A549 (cell line): ENCODE results near the gene ACAD9. TPM values are rescaled to one million over a fixed set of nuclear protein-coding genes. Genes with fewer than 3 reads are reported as not detected.

ENCODE experiments used
- ATAC-seq, 2 experiments: fragments of 200-7000 bp in 1 of 2; fragments of >200 bp in 1 of 2; cut with Nextera tagmentation in 1 of 2; cut with Tn5 transposase in 1 of 2; 3 replicates each; pipeline versions ENCODE4 v1.8.0 to v1.9.1; 2018 to 2020; ENCODE audit warnings: mild to moderate bottlenecking in 1 of 2, moderate library complexity in 1 of 2
- CTCF ChIA-PET: fragments of 300-600 bp; sonication (Branson Sonifier 250); formaldehyde crosslinking; extraction: SDS; loops from one replicate; lab custom pipeline; 2021; ENCODE audit warnings: antibody characterized with exemption, inconsistent platforms; lab: Yijun Ruan, JAX
- POLR2A ChIA-PET: fragments of 350-600 bp; formaldehyde crosslinking; extraction: SDS; loops from one replicate; lab custom pipeline; 2021; ENCODE audit warnings: antibody characterized with exemption, inconsistent platforms; lab: Yijun Ruan, JAX
- DNase-seq, 2 experiments: peaks; one replicate each; pipeline versions ENCODE4 v3.0.0 to v3.0.0-alpha.2; 2011 to 2016; ENCODE audit warnings: low read depth in 1 of 2, low spot score in 1 of 2
- FAIRE-seq: peaks from 2 replicates; lab custom pipeline; 2011; peaks lifted over from hg19 to GRCh38; lab: Jason Lieb, UNC
- H3K27ac ChIP-seq, 2 experiments: fragments of >200 bp; sonication (Bioruptor Twin); formaldehyde crosslinking; 3 replicates each; pipeline ENCODE4 v1.5.1; 2016 to 2017
- H3K4me1 ChIP-seq: fragments of >200 bp; sonication (Bioruptor Twin); formaldehyde crosslinking; 3 replicates; pipeline ENCODE4 v1.6.1; 2016
- H3K4me2 ChIP-seq: fragments of >200 bp; sonication (Bioruptor Twin); formaldehyde crosslinking; 3 replicates; pipeline ENCODE4 v1.6.1; 2016
- H3K4me3 ChIP-seq: fragments of >200 bp; sonication (Bioruptor Twin); formaldehyde crosslinking; 3 replicates; pipeline ENCODE4 v1.5.1; 2016
- H3K9me3 ChIP-seq: fragments of >200 bp; sonication (Bioruptor Twin); formaldehyde crosslinking; 3 replicates; pipeline ENCODE4 v1.6.1; 2016
- CHD2 ChIP-seq: fragments of 150-350 bp; IDR thresholded peaks from 2 replicates; pipeline ENCODE4 v1.6.1; 2014; ENCODE audit warnings: low read length; ENCODE audit not compliant: partially characterized antibody
- CHD4 ChIP-seq: fragments of 200-600 bp; sonication (generic); IDR thresholded peaks from 2 replicates; pipeline ENCODE4 v1.6.1; 2016; ENCODE audit warnings: antibody characterized with exemption, mild to moderate bottlenecking, borderline replicate concordance
- CTCF ChIP-seq: fragments of >200 bp; sonication (Bioruptor Twin); formaldehyde crosslinking; IDR thresholded peaks from 3 replicates; pipeline ENCODE4 v1.5.1; 2016
- EHF ChIP-seq: fragments of 250-450 bp; sonication (Bioruptor Pico); IDR thresholded peaks from 2 replicates; pipeline ENCODE4 v1.5.0; 2020; ENCODE audit warnings: mild to moderate bottlenecking
- EP300 ChIP-seq, 2 experiments: fragments of >200 bp; sonication (Bioruptor Twin); formaldehyde crosslinking; IDR thresholded peaks; 2 replicates in 1 of 2; 3 replicates in 1 of 2; pipeline ENCODE4 v1.6.1; 2016 to 2017
- FOSB ChIP-seq: fragments of 250-450 bp; sonication (Bioruptor Pico); IDR thresholded peaks from 2 replicates; pipeline ENCODE4 v1.5.0; 2020; ENCODE audit warnings: mild to moderate bottlenecking, moderate library complexity
- FOXS1 ChIP-seq: fragments of 250-450 bp; sonication (Bioruptor Pico); IDR thresholded peaks from 2 replicates; pipeline ENCODE4 v1.5.0; 2020; ENCODE audit warnings: mild to moderate bottlenecking, moderate library complexity
- HMGXB4 ChIP-seq: fragments of 250-450 bp; sonication (Bioruptor Pico); IDR thresholded peaks from 2 replicates; pipeline ENCODE4 v1.5.0; 2021; ENCODE audit warnings: mild to moderate bottlenecking, moderate library complexity, borderline replicate concordance
- JUN ChIP-seq, 2 experiments: fragments of >200 bp; sonication (Bioruptor Twin); formaldehyde crosslinking; IDR thresholded peaks; 2 replicates in 1 of 2; 3 replicates in 1 of 2; pipeline ENCODE4 v1.6.1; 2016 to 2017
- KDM5A ChIP-seq: fragments of 200-600 bp; sonication (generic); IDR thresholded peaks from 2 replicates; pipeline ENCODE4 v1.6.1; 2016; ENCODE audit warnings: antibody characterized with exemption, mild to moderate bottlenecking
- MAFK ChIP-seq: fragments of 450-650 bp; IDR thresholded peaks from 2 replicates; pipeline ENCODE4 v1.6.1; 2014; ENCODE audit not compliant: partially characterized antibody
- NFE2L2 ChIP-seq: fragments of 150-350 bp; conservative IDR thresholded peaks from 2 replicates; pipeline ENCODE4 v1.6.1; 2014; ENCODE audit warnings: low read length
- NR3C1 ChIP-seq: fragments of >200 bp; sonication (Bioruptor Twin); formaldehyde crosslinking; IDR thresholded peaks from 3 replicates; pipeline ENCODE4 v1.6.1; 2017
- POLR2A ChIP-seq: IDR thresholded peaks from 2 replicates; pipeline ENCODE4 v1.6.1; 2012; ENCODE audit warnings: mild to moderate bottlenecking, low read length
- RAD21 ChIP-seq, 2 experiments: fragments of >200 bp in 1 of 2; sonication (Bioruptor Twin) in 1 of 2; formaldehyde crosslinking in 1 of 2; IDR thresholded peaks in 1 of 2; conservative IDR thresholded peaks in 1 of 2; 2 replicates in 1 of 2; 3 replicates in 1 of 2; pipeline ENCODE4 v1.6.1; 2012 to 2018; ENCODE audit warnings: inconsistent platforms in 1 of 2
- REST ChIP-seq: fragments of 200-600 bp; sonication (generic); IDR thresholded peaks from 2 replicates; pipeline ENCODE4 v1.6.1; 2016; ENCODE audit warnings: antibody characterized with exemption, mild to moderate bottlenecking, moderate library complexity
- SREBF2 ChIP-seq: fragments of 450-650 bp; IDR thresholded peaks from 2 replicates; pipeline ENCODE4 v1.6.1; 2014; ENCODE audit warnings: mild to moderate bottlenecking, moderate library complexity
- USF2 ChIP-seq: fragments of 450-650 bp; IDR thresholded peaks from 2 replicates; pipeline ENCODE4 v1.6.1; 2014; ENCODE audit warnings: antibody characterized with exemption
- ZC3H11A ChIP-seq: fragments of 450-650 bp; IDR thresholded peaks from 2 replicates; pipeline ENCODE4 v1.6.1; 2014; ENCODE audit warnings: antibody characterized with exemption, mild to moderate bottlenecking
- WGBS: methylation state at CpG from one replicate; pipeline ENCODE4 v1.1.6; 2017; ENCODE audit errors: missing lambda C conversion rate; 5-methylcytosine and 5-hydroxymethylcytosine counted together
- polyA plus RNA-seq, 4 experiments: library from polyadenylated mRNA; depleted of rRNA in 3 of 4; stranded (reverse); fragments of >200 nt; fragmentation: RNase III in 1 of 4; extraction: RNeasy Plus Mini Kit Qiagen cat#74134 plus additional on column Dnase treatment in 1 of 4; gene quantifications; 2 replicates in 3 of 4; 3 replicates in 1 of 4; pipeline ENCODE4 v1.2.3, GENCODE V29; 2011 to 2017

Gene ACAD9
- polyA plus RNA-seq, 2 of the 4 experiments (the other 2 are of a cell fraction), result 26.1 to 29.2 TPM

- no peak for TF ChIP-seq NR3C1
- no peak for TF ChIP-seq HMGXB4 (CRISPR knock-in tag)
- no peak for TF ChIP-seq JUN (IDR thresholded peaks at IDR 0.05)
- TF ChIP-seq KDM5A, result no peak
- no peak for TF ChIP-seq SREBF2
- TF ChIP-seq FOSB (CRISPR knock-in tag), result no peak
- TF ChIP-seq EP300 (IDR thresholded peaks at IDR 0.05), result no peak
- no peak for TF ChIP-seq RAD21 (conservative IDR thresholded peaks at IDR 0.05 in 1 of 2, IDR thresholded peaks at IDR 0.05 in 1 of 2)
- TF ChIP-seq EHF, result no peak
- TF ChIP-seq ZC3H11A, result no peak
- no peak for TF ChIP-seq POLR2A
- TF ChIP-seq USF2, result no peak
- TF ChIP-seq CHD2, result no peak
- TF ChIP-seq FOXS1, result no peak
- TF ChIP-seq CHD4, result no peak
- no peak for TF ChIP-seq CTCF
- H3K9me3 ChIP-seq, result no peaks in the 10 kb centered on the region
- no peak for FAIRE-seq
- no peak overlapping the region for H3K4me3 ChIP-seq
- no peak for ATAC-seq
- no peak for DNase-seq
- POLR2A ChIA-PET, result no interaction called here
- H3K4me1 ChIP-seq, result peaks cover 16% of the 10 kb centered on the region; the same call in 2 of the 3 replicates
- no peak overlapping the region for H3K27ac ChIP-seq
- 100% methylated on average over 1 of the region's 1 CpG for WGBS
- CTCF ChIA-PET, result interaction anchor here (1.2 kb wide), 2 partner anchors 10 to 204 kb away, joined by 3 to 4 read pairs; no protein-coding TSS in a partner anchor
- H3K4me2 ChIP-seq, result no peak overlapping the region
Observed at GRCh38 chr3:128884992-128885391, 5.6 kb downstream of the ACAD9 start.

GRCh38 chr3:128889139-128889894 is 9.9 kb downstream of the ACAD9 start:
- Histone ChIP-seq H3K4me3 (no peak overlapping the region), H3K4me2 (no peak overlapping the region)
- POLR2A ChIA-PET, result no interaction called here
- ATAC-seq (no peak), DNase-seq (no peak)
- CTCF ChIA-PET, result no interaction called here
- peak; percentile 72 for TF ChIP-seq MAFK
- no peak for TF ChIP-seq REST
- TF ChIP-seq NFE2L2, result peak; percentile 36; the same call in 1 of the 2 replicates
- TF ChIP-seq HMGXB4 (CRISPR knock-in tag), result no peak
- TF ChIP-seq, all 56 proteins: peak for 2
- no peak for FAIRE-seq
- WGBS, result 94% methylated on average over 7 of the region's 7 CpGs
- no peak overlapping the region for H3K27ac ChIP-seq
- H3K9me3 ChIP-seq, result no peaks in the 10 kb centered on the region
- H3K4me1 ChIP-seq, result no peaks in the 10 kb centered on the region
